H9 (cell line): ENCODE data around the gene TLL2. TPM values are rescaled to one million over a fixed set of nuclear protein-coding genes. Genes with fewer than 3 reads are reported as not detected.

Experiments used
- DNase-seq: peaks from one replicate; pipeline ENCODE4 v3.0.0-alpha.2; 2017
- H2AFZ ChIP-seq: one replicate; pipeline ENCODE4 v1.6.1; 2013; ENCODE audit warnings: mild to moderate bottlenecking, low read length, control low read depth, moderate library complexity
- H2AK5ac ChIP-seq: 2 replicates; pipeline ENCODE4 v1.6.1; 2013; ENCODE audit warnings: low read length, control low read depth, mixed read lengths; ENCODE audit not compliant: insufficient read length
- H2BK120ac ChIP-seq: one replicate; pipeline ENCODE4 v1.6.1; 2013; ENCODE audit warnings: low read depth, mild to moderate bottlenecking, low read length, control low read depth, inconsistent platforms; ENCODE audit not compliant: poor library complexity, severe bottlenecking
- H2BK12ac ChIP-seq: 2 replicates; pipeline ENCODE4 v1.6.1; 2013; ENCODE audit warnings: low read length, control low read depth, mixed read lengths, low read depth; ENCODE audit not compliant: insufficient read length
- H2BK15ac ChIP-seq: 2 replicates; pipeline ENCODE4 v1.6.1; 2013; ENCODE audit warnings: low read depth, low read length, control low read depth
- H2BK20ac ChIP-seq: one replicate; pipeline ENCODE4 v1.6.1; 2013; ENCODE audit warnings: low read depth, mild to moderate bottlenecking, low read length, control low read depth, inconsistent platforms; ENCODE audit not compliant: poor library complexity, severe bottlenecking
- H2BK5ac ChIP-seq: 2 replicates; pipeline ENCODE4 v1.6.1; 2013; ENCODE audit warnings: low read length, control low read depth, mixed read lengths; ENCODE audit not compliant: insufficient read length
- H3K14ac ChIP-seq: 2 replicates; pipeline ENCODE4 v1.6.1; 2013; ENCODE audit warnings: low read length, control low read depth; ENCODE audit not compliant: insufficient read depth
- H3K18ac ChIP-seq: 2 replicates; pipeline ENCODE4 v1.6.1; 2013; ENCODE audit warnings: low read depth, mild to moderate bottlenecking, mixed read lengths, low read length, control low read depth; ENCODE audit not compliant: insufficient read length
- H3K23ac ChIP-seq: 2 replicates; pipeline ENCODE4 v1.6.1; 2013; ENCODE audit warnings: low read length, control low read depth, mixed read lengths, low read depth; ENCODE audit not compliant: insufficient read length
- H3K23me2 ChIP-seq: 2 replicates; pipeline ENCODE4 v1.6.1; 2013; ENCODE audit warnings: low read depth, mild to moderate bottlenecking, mixed read lengths, low read length, control low read depth; ENCODE audit not compliant: insufficient read length, poor library complexity, severe bottlenecking
- H3K27ac ChIP-seq: 2 replicates; pipeline ENCODE4 v1.5.1; 2013; ENCODE audit warnings: low read length, control low read depth, mixed read lengths, low read depth; ENCODE audit not compliant: insufficient read length
- H3K27me3 ChIP-seq: 2 replicates; pipeline ENCODE4 v1.6.1; 2013; ENCODE audit warnings: low read length, control low read depth, inconsistent platforms; ENCODE audit not compliant: insufficient read depth
- H3K4ac ChIP-seq: 2 replicates; pipeline ENCODE4 v1.6.1; 2013; ENCODE audit warnings: low read depth, mild to moderate bottlenecking, control low read depth, inconsistent platforms, low read length, moderate library complexity
- H3K4me1 ChIP-seq: 2 replicates; pipeline ENCODE4 v1.6.1; 2013; ENCODE audit warnings: low read length, control low read depth, inconsistent platforms; ENCODE audit not compliant: insufficient read depth
- H3K4me2 ChIP-seq: 2 replicates; pipeline ENCODE4 v1.6.1; 2013; ENCODE audit warnings: low read length, control low read depth, mixed read lengths; ENCODE audit not compliant: insufficient read length, insufficient read depth
- H3K56ac ChIP-seq: 2 replicates; pipeline ENCODE4 v1.6.1; 2013; ENCODE audit warnings: low read depth, mild to moderate bottlenecking, mixed read lengths, low read length, control low read depth; ENCODE audit not compliant: insufficient read length
- H3K79me1 ChIP-seq: 2 replicates; pipeline ENCODE4 v1.6.1; 2013; ENCODE audit warnings: low read depth, mild to moderate bottlenecking, moderate library complexity, low read length, control low read depth, inconsistent platforms; ENCODE audit not compliant: insufficient read depth, poor library complexity, severe bottlenecking
- H3K79me2 ChIP-seq: 2 replicates; pipeline ENCODE4 v1.6.1; 2013; ENCODE audit warnings: low read length, control low read depth, inconsistent platforms; ENCODE audit not compliant: insufficient read depth
- H3K9ac ChIP-seq: 2 replicates; pipeline ENCODE4 v1.6.1; 2013; ENCODE audit warnings: low read length, control low read depth, mixed read lengths; ENCODE audit not compliant: insufficient read length; ENCODE audit errors: extremely low read depth
- H3K9me3 ChIP-seq: one replicate; pipeline ENCODE4 v1.6.1; 2013; ENCODE audit warnings: low read depth, low read length, inconsistent platforms; ENCODE audit not compliant: control insufficient read depth
- H3T11ph ChIP-seq: one replicate; pipeline ENCODE4 v1.6.1; 2013; ENCODE audit warnings: mild to moderate bottlenecking, low read length, control low read depth, inconsistent platforms
- H4K20me1 ChIP-seq: one replicate; pipeline ENCODE4 v1.6.1; 2013; ENCODE audit not compliant: control insufficient read depth, insufficient read length, insufficient read depth
- H4K5ac ChIP-seq: 2 replicates; pipeline ENCODE4 v1.6.1; 2013; ENCODE audit warnings: low read depth, mild to moderate bottlenecking, mixed read lengths, low read length, control low read depth; ENCODE audit not compliant: insufficient read length
- H4K8ac ChIP-seq: replicated peaks from 2 replicates; pipeline ENCODE4 v1.6.1; 2013; ENCODE audit warnings: low read length, control low read depth, mixed read lengths, low read depth; ENCODE audit not compliant: insufficient read length
- H4K91ac ChIP-seq: 2 replicates; pipeline ENCODE4 v1.6.1; 2013; ENCODE audit warnings: low read depth, mild to moderate bottlenecking, moderate library complexity, mixed read lengths, low read length, control low read depth; ENCODE audit not compliant: insufficient read length
- H3K27ac Mint-ChIP-seq, 3 experiments: 2 replicates in 2 of 3; 3 replicates in 1 of 3; pipeline ENCODE4 v1.8.0; 2020 to 2021; ENCODE audit warnings: mixed read lengths in 3 of 3, mild to moderate bottlenecking in 1 of 3, moderate library complexity in 1 of 3
- H3K27me3 Mint-ChIP-seq: 2 replicates; pipeline ENCODE4 v1.8.0; 2021; ENCODE audit warnings: low read depth, mild to moderate bottlenecking, moderate library complexity, mixed read lengths
- H3K36me3 Mint-ChIP-seq, 3 experiments: 2 replicates in 2 of 3; 3 replicates in 1 of 3; pipeline ENCODE4 v1.8.0; 2020 to 2021; ENCODE audit warnings: low read depth in 3 of 3, mixed read lengths in 3 of 3; ENCODE audit not compliant: insufficient read depth in 1 of 3
- H3K4me1 Mint-ChIP-seq, 2 experiments: 2 replicates each; pipeline ENCODE4 v1.8.0; 2020; ENCODE audit warnings: mixed read lengths in 2 of 2
- H3K4me3 Mint-ChIP-seq, 2 experiments: 2 replicates in 1 of 2; 3 replicates in 1 of 2; pipeline ENCODE4 v1.8.0; 2020 to 2021; ENCODE audit warnings: mild to moderate bottlenecking in 2 of 2, mixed read lengths in 2 of 2, moderate library complexity in 1 of 2
- H3K9me3 Mint-ChIP-seq, 2 experiments: 2 replicates in 1 of 2; 3 replicates in 1 of 2; pipeline ENCODE4 v1.8.0; 2020; ENCODE audit warnings: mild to moderate bottlenecking in 2 of 2, mixed read lengths in 2 of 2, moderate library complexity in 1 of 2
- CTCF ChIP-seq: fragments of 200-600 bp; sonication (generic); conservative IDR thresholded peaks from 3 replicates; pipeline ENCODE4 v1.8.0; 2021; ENCODE audit warnings: antibody characterized with exemption, mild to moderate bottlenecking
- WGBS: extraction: QIAGEN DNeasy Blood & Tissue Kit; methylation state at CpG from one replicate; pipeline ENCODE4 v1.1.7; 2013; ENCODE audit warnings: missing lambda C conversion rate, low lambda C conversion rate, mixed read lengths; ENCODE audit not compliant: insufficient read length; ENCODE audit errors: extremely low coverage; 5-methylcytosine and 5-hydroxymethylcytosine counted together
- total RNA-seq: library from RNA; stranded (reverse); gene quantifications from 2 replicates; pipeline ENCODE4 v1.2.1, GENCODE V29; 2021

Gene TLL2
- total RNA-seq, 1 experiment from 2014 or later, result 1.4 TPM

GRCh38 chr10:96555330-96555729, 41.6 kb upstream of the TLL2 start:
- Histone ChIP-seq H4K8ac (no peak overlapping the region), H4K5ac (no peak overlapping the region), H3K4ac (no peak overlapping the region), H2BK120ac (no peak overlapping the region), H3K23ac (no peak overlapping the region), H4K91ac (no peak overlapping the region), H3K56ac (no peak overlapping the region), H3K27ac (no peak overlapping the region), H2BK12ac (no peak overlapping the region), H2BK5ac (no peak overlapping the region), H3K4me2 (no peak overlapping the region), H2AFZ (no peak overlapping the region), H3T11ph (no peak overlapping the region), H3K79me2 (no peaks in the 10 kb centered on the region), H3K14ac (no peak overlapping the region), H3K18ac (no peak overlapping the region), H2BK15ac (no peak overlapping the region), H3K23me2 (no peaks in the 10 kb centered on the region), H3K9ac (no peak overlapping the region), H3K4me1 (no peaks in the 10 kb centered on the region), H2AK5ac (no peak overlapping the region), H2BK20ac (no peak overlapping the region), H4K20me1 (no peaks in the 10 kb centered on the region), H3K79me1 (no peaks in the 10 kb centered on the region), H3K27me3 (no peaks in the 10 kb centered on the region), H3K9me3 (no peaks in the 10 kb centered on the region)
- H3K27ac Mint-ChIP-seq, result no peak overlapping the region
- no peaks in the 10 kb centered on the region for H3K4me1 Mint-ChIP-seq
- DNase-seq, result no peak
- no CpG with 5 or more reads among the region's 3 CpGs for WGBS
- no peak overlapping the region for H3K4me3 Mint-ChIP-seq
- H3K9me3 Mint-ChIP-seq, result no peaks in the 10 kb centered on the region
- no peak for TF ChIP-seq CTCF
- no peaks in the 10 kb centered on the region for H3K27me3 Mint-ChIP-seq
- H3K36me3 Mint-ChIP-seq, result peaks cover 4 to 36% (median 28%) of the 10 kb centered on the region in 3 experiments; a peak in 6 of 7 replicates
